Cardiac fibroblast (primary cell): ENCODE results near the gene CCDC77.
"Not testable (repeated sequence)": the region's sequence is repeated elsewhere in the genome, so short reads cannot be mapped to it uniquely, and the experiment has no call there.

Experiments
- DNase-seq, 2 donors: peaks; one replicate each; pipeline versions ENCODE4 v3.0.0 to v3.0.0-alpha.2; 2010; ENCODE audit warnings: low read depth in 2 of 2
- H3K4me3 ChIP-seq, 2 donors: replicated peaks in 1 of 2; 1 replicate in 1 of 2; 2 replicates in 1 of 2; pipeline ENCODE4 v1.5.1; 2011; ENCODE audit warnings: low read depth in 2 of 2, low read length in 2 of 2, mild to moderate bottlenecking in 2 of 2, moderate library complexity in 1 of 2
- TF ChIP-seq, protein P1 (sequence below): IDR thresholded peaks from one replicate; pipeline ENCODE4 v1.5.1; 2011; ENCODE audit warnings: low read depth, mild to moderate bottlenecking, low read length, inconsistent platforms

CCDC77 gene

DNA sequence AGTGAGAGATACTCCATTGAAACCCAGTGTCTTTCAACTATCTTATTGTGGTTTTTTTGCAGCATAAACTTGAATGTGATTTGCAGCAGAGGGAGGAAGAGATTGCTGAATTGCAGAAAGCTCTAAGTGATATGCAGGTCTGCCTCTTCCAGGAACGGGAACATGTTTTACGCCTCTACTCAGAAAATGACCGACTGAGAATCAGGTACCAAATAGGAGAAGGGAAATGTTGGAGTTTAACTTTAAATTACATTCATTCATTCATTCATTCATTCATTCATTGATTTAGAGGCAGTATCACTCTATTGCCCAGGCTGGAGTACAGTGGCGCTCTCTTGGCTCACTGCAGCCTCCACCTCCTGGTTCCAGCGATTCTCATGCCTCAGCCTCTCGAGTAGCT lies 17.0 kb downstream of the CCDC77 start:
- TF ChIP-seq, protein P1, sequence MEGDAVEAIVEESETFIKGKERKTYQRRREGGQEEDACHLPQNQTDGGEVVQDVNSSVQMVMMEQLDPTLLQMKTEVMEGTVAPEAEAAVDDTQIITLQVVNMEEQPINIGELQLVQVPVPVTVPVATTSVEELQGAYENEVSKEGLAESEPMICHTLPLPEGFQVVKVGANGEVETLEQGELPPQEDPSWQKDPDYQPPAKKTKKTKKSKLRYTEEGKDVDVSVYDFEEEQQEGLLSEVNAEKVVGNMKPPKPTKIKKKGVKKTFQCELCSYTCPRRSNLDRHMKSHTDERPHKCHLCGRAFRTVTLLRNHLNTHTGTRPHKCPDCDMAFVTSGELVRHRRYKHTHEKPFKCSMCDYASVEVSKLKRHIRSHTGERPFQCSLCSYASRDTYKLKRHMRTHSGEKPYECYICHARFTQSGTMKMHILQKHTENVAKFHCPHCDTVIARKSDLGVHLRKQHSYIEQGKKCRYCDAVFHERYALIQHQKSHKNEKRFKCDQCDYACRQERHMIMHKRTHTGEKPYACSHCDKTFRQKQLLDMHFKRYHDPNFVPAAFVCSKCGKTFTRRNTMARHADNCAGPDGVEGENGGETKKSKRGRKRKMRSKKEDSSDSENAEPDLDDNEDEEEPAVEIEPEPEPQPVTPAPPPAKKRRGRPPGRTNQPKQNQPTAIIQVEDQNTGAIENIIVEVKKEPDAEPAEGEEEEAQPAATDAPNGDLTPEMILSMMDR = no peak
- H3K4me3 ChIP-seq = no peak overlapping the region
- no peak for DNase-seq

DNA sequence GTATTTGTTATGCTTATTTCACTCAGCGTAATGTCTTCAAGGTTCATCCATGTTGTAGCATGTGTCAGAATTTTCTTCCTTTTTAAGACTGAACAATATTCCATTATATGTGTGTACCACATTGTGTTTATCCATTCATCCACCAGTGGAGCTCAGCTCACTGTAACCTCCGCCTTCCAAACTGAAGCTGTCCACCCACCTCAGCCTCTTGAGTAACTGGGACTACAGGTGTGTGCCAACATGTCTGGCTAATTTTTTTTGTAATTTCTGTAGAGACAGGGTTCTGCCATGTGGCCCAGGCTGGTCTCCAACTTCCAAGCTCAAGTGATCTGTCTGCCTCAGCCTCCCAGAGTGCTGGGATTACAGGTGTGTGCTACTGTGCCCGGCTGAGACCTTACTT lies 21.1 kb downstream of the CCDC77 start:
- TF ChIP-seq, protein P1 = no peak
- DNase-seq = no peak
- no peak overlapping the region for H3K4me3 ChIP-seq

DNA sequence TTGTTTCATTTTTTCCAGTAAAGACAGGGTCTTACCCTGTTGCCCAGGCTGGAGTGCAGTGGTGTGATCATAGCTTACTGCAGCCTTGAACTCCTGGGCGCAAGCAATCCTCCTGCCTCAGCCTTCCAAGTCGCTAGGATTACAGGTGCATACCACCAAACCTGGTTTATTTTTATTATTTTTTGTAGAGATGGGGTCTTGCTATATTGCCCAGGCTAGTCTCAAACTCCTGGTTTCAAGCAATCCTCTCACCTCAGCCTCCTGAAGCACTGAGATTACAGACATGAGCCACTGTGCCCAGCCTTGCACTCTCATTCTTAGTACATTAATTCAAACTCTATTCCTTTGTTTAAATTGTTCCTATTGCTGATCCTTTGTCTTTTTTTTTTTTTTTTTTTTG lies 34.3 kb downstream of the CCDC77 start:
- not testable (repeated sequence) for DNase-seq, H3K4me3 ChIP-seq

DNA sequence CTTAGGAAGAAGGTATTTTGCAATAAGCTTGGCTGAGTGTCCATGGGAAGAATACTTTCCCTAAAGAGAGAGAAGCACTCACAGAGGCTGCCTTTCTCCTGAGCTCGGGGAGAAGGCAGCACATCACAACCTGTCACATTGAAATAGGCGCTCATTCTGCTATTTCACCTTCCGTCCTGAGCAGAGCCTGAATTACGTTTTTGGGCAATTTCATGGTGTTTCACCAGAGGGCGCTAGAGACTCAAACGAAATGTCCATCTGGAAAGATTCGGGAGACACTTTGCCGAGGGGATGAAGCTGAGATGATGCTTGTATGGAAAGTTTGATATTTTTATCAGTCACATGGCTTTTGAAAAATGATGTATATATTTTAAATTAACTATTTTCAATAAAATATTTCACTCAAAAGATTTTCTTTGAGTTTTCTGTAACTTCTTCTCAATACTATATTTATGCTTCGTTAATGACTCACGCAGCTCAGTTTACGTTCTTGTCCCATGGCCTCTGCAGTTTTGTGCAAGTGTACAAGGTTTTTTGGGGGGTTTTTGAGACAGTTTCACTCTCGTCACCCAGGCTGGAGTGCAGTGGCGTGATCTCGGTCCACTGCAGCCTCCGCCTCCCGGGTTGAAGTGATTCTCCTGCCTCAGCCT lies 40.9 kb downstream of the CCDC77 start:
- TF ChIP-seq, protein P1 = peak; percentile 83
- DNase-seq = peak; percentile 55 to 63
- no peak overlapping the region for H3K4me3 ChIP-seq

DNA sequence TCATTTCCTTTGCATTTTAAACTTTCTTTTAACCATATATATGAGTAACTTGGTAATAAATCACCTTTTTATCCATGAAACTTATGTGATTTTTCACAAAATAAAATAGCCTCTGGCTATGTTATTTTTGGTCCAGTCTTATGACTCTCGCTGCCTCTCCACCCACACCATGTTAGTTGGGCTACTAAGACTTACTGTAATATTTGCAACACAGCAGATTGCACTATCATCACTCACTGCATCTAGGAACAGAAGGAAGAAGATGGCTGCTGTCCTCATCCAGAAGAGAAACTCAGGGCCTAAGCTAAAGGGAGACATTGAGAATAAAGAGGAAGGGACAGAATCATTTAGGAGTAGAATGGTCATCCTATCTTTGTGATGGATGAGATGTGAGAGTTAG lies 45.7 kb downstream of the CCDC77 start:
- no peak overlapping the region for H3K4me3 ChIP-seq
- DNase-seq = no peak
- TF ChIP-seq, protein P1 = no peak

DNA sequence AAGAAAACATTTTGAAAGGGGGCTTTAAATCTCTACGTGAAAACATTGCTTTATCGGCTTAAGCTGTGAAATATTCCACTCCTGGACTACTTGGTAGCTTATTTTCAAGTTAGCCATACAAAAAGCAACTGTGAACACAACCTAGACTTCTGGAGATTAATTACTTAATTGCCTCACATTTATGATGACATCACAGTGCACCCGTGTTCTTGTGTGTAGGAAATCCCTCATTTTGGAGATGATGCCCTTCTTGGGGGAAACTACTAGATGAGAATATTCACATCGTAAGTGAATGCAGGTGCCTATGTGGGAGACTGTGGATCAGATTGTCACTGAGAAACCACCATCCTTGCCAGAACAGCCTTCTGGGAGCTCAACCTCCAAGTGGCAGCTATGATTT lies 47.8 kb downstream of the CCDC77 start:
- TF ChIP-seq, protein P1 = no peak
- no peak for DNase-seq
- no peak overlapping the region for H3K4me3 ChIP-seq

DNA sequence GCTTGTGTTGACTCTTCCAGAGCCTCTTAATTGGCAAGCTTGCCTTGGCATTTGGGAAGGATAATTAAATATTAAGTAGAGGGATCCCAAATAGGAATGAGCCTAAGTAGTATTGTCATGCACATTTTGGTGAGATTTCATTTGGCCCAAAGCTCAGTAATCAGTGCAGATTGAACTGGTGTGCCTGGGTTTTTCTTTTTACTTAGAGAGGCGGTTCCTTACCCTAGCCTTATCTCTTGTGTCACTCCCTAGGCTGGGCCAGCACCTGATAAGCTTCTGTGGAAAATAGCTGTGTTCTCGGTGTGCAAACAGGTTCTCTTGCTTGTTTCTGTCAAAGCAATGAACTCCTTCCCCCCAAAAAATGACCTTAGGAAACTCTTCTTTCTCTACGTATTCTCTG lies 49.0 kb downstream of the CCDC77 start:
- TF ChIP-seq, protein P1 = no peak
- H3K4me3 ChIP-seq = no peak overlapping the region
- no peak for DNase-seq
